MM.1S (cell line): Measurements from ENCODE around the gene OBP2B.
"Not testable (repeated sequence)": the region's sequence is repeated elsewhere in the genome, so short reads cannot be mapped to it uniquely, and the experiment has no call there.

ENCODE experiments used
- DNase-seq: peaks from one replicate; pipeline ENCODE4 v3.0.0-alpha.2; 2015
- H2AFZ ChIP-seq: fragments of 300-600 bp; sonication (generic); 2 replicates; pipeline ENCODE4 v1.6.0; 2016; ENCODE audit warnings: antibody characterized with exemption, low read length
- H3F3A ChIP-seq: fragments of 300-600 bp; sonication (generic); 2 replicates; pipeline ENCODE4 v1.6.1; 2016; ENCODE audit warnings: mild to moderate bottlenecking, antibody characterized with exemption, low read length, moderate library complexity, mixed read lengths; ENCODE audit not compliant: insufficient read depth
- H3K27ac ChIP-seq: fragments of 300-600 bp; sonication (generic); 2 replicates; pipeline ENCODE4 v1.5.1; 2016; ENCODE audit warnings: mild to moderate bottlenecking, low read length
- H3K27me3 ChIP-seq: fragments of 300-600 bp; sonication (generic); replicated peaks from 2 replicates; pipeline ENCODE4 v1.6.0; 2016; ENCODE audit warnings: low read length; ENCODE audit not compliant: insufficient read depth
- H3K36me3 ChIP-seq: fragments of 300-600 bp; sonication (generic); replicated peaks from 2 replicates; pipeline ENCODE4 v1.6.1; 2016; ENCODE audit warnings: mild to moderate bottlenecking, low read length, mixed read lengths; ENCODE audit not compliant: insufficient read depth
- H3K4me1 ChIP-seq: fragments of 300-600 bp; sonication (generic); 2 replicates; pipeline ENCODE4 v1.6.1; 2016; ENCODE audit warnings: low read length, mixed read lengths
- H3K4me2 ChIP-seq: fragments of 300-600 bp; sonication (generic); 2 replicates; pipeline ENCODE4 v1.6.0; 2016; ENCODE audit warnings: low read depth, low read length
- H3K4me3 ChIP-seq: fragments of 300-600 bp; sonication (generic); 2 replicates; pipeline ENCODE4 v1.5.1; 2016; ENCODE audit warnings: low read length, mixed read lengths
- H3K79me2 ChIP-seq: fragments of 300-600 bp; sonication (generic); 2 replicates; pipeline ENCODE4 v1.6.1; 2016; ENCODE audit warnings: mixed run types, low read length, mixed read lengths
- H3K9ac ChIP-seq: fragments of 300-600 bp; sonication (generic); 2 replicates; pipeline ENCODE4 v1.6.1; 2016; ENCODE audit warnings: low read length, mixed read lengths
- H3K9me2 ChIP-seq: fragments of 300-600 bp; sonication (generic); replicated peaks from 2 replicates; pipeline ENCODE4 v1.6.1; 2016; ENCODE audit warnings: mild to moderate bottlenecking, low read length, mixed read lengths; ENCODE audit not compliant: insufficient read depth
- H3K9me3 ChIP-seq: fragments of 300-600 bp; sonication (generic); replicated peaks from 2 replicates; pipeline ENCODE4 v1.6.1; 2016; ENCODE audit warnings: mild to moderate bottlenecking, low read length, mixed read lengths; ENCODE audit not compliant: insufficient read depth
- H4K20me1 ChIP-seq: fragments of 300-600 bp; sonication (generic); 2 replicates; pipeline ENCODE4 v1.6.1; 2016; ENCODE audit warnings: mild to moderate bottlenecking, low read length, moderate library complexity, mixed read lengths; ENCODE audit not compliant: insufficient read depth
- EZH2 ChIP-seq: fragments of 300-600 bp; sonication (generic); optimal IDR thresholded peaks from 2 replicates; pipeline ENCODE3; 2017; ENCODE audit warnings: low read depth, mild to moderate bottlenecking, antibody characterized with exemption, low read length, mixed read lengths
- EZH2phosphoT487 ChIP-seq: fragments of 300-600 bp; sonication (generic); IDR thresholded peaks from 2 replicates; pipeline ENCODE4 v1.6.1; 2018; ENCODE audit warnings: antibody characterized with exemption, low read length
- TF ChIP-seq, protein P1 (sequence below): fragments of 300-600 bp; sonication (generic); IDR thresholded peaks from 2 replicates; pipeline ENCODE4 v1.5.1; 2016; ENCODE audit warnings: antibody characterized with exemption, low read length, mixed read lengths

The OBP2B gene

DNA sequence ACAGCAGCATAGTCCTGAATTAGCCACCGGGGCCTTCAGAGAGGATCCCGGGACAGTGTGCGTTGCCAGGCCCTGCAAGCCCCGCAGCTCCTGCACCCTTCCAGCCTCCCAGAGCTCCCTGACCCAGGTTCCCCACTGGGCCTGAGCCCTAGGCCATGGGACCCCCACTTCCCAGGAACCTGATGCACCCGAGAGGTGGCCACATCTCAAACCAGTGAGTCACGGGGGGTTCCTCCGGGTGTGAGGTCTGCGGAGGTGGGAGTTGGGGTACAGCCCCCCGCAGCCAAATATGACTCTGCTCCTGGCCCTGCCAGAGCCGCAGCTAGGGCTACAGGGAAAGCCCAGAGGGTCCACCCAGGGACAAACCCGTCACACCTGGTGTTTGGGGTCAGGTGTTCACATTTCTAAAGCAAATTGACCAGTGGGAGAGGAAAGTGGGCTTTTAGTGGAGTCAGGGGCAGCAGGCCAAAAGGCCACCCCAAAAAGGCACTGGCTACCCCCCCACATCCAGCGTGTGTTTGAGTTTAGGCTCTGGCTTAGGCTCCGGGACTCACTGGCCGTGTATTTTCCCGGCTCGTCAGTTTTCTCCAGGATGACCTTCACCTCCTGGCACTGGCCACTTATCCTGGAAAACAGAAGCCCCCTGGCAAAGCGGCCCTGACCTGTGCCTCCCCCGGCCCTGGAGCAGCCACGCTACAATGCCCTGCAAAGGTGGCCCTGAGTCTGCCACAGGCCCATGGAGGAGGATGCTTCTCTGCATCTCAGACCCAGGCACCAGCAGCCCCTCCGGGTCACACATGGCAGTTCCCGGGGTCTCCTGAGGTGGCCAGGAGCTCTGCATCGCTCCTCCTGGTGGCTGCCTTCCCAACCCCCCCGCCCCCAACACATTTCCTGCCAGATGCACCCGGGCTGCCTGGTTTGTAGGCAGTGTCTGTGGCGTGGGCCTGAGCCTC lies 17.4 kb upstream of the OBP2B start:
- Histone ChIP-seq H3K79me2 (no peaks in the 10 kb centered on the region), H3K27me3 (peaks cover 77% of the 10 kb centered on the region), H3K27ac (no peak overlapping the region), H3K4me2 (no peak overlapping the region), H3K36me3 (no peaks in the 10 kb centered on the region), H2AFZ (no peak overlapping the region), H3K9me2 (no peaks in the 10 kb centered on the region), H3K4me3 (no peak overlapping the region), H3F3A (no peaks in the 10 kb centered on the region), H3K9ac (no peak overlapping the region), H3K4me1 (no peaks in the 10 kb centered on the region), H3K9me3 (no peaks in the 10 kb centered on the region), H4K20me1 (no peaks in the 10 kb centered on the region)
- DNase-seq: no peak
- TF ChIP-seq, protein P1, sequence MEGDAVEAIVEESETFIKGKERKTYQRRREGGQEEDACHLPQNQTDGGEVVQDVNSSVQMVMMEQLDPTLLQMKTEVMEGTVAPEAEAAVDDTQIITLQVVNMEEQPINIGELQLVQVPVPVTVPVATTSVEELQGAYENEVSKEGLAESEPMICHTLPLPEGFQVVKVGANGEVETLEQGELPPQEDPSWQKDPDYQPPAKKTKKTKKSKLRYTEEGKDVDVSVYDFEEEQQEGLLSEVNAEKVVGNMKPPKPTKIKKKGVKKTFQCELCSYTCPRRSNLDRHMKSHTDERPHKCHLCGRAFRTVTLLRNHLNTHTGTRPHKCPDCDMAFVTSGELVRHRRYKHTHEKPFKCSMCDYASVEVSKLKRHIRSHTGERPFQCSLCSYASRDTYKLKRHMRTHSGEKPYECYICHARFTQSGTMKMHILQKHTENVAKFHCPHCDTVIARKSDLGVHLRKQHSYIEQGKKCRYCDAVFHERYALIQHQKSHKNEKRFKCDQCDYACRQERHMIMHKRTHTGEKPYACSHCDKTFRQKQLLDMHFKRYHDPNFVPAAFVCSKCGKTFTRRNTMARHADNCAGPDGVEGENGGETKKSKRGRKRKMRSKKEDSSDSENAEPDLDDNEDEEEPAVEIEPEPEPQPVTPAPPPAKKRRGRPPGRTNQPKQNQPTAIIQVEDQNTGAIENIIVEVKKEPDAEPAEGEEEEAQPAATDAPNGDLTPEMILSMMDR: no peak

DNA sequence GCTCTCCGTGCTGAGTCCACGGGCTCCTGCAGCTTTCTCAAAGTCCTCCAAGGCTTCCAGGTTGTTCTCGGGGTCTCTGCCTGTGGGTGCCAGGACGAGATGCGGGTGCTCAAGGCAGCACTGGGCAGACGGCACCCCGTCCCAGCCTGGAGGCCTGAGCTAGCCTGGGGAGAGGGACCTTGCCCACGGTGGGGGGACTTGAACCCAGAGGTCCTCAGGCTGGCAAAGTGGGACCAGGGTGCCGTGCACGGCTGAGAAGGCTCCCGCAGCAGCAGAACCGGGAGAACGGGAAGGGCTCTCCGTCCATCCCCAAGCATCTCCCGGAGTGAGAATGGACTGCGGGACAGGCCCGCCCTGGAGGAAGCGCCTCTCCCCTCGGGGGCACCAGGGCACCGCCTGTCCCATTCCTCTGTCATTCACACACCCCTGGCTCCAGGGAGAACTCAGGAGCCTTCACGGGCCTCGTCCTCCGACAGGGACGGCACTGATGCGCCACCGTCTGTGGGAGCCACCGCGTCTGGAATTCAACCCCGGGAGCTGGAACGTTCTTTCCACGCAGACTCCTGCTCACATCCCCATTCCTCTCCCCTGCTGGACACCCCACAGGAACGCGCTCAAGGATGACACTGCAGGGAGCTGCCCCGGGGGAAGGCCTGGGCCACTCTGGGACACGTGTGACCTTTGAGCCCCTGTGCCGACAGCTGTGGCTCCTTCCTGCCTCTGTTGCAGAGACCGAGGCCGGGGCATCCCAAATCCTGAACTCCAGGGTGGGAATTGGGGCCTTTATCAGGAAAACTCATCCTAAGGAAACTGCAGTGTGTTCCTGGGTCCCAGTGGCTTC lies 16.3 kb upstream of the OBP2B start:
- Histone ChIP-seq H3K4me1 (no peaks in the 10 kb centered on the region), H3K4me3 (no peak overlapping the region), H3K9ac (no peak overlapping the region), H3F3A (no peaks in the 10 kb centered on the region), H4K20me1 (no peaks in the 10 kb centered on the region), H2AFZ (no peak overlapping the region), H3K27ac (no peak overlapping the region), H3K9me2 (no peaks in the 10 kb centered on the region), H3K27me3 (peaks cover 72% of the 10 kb centered on the region), H3K36me3 (no peaks in the 10 kb centered on the region), H3K9me3 (no peaks in the 10 kb centered on the region), H3K79me2 (no peaks in the 10 kb centered on the region), H3K4me2 (no peak overlapping the region)
- no peak for TF ChIP-seq EZH2phosphoT487
- no peak for TF ChIP-seq EZH2
- no peak for DNase-seq

DNA sequence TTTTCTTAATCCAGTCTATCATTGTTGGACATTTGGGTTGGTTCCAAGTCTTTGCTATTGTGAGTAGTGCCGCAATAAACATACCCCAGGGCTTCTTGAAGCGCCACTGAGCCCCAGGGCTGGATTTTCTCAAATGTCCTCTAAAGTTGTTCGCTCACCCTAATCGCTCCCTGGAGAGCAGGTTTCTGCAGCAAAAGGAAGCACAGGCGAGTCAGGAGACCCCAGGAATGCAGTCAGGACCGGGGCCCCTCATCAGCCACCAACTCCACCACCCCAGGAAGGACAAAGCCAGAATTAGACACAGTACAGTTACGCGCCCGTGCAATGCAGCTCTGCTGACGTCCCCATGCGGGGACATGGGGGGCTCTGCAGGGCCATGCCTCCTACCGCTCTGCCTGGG lies 15.7 kb upstream of the OBP2B start:
- no peaks in the 10 kb centered on the region for H3K4me1 ChIP-seq
- DNase-seq: no peak
- H3F3A ChIP-seq: no peaks in the 10 kb centered on the region
- H4K20me1 ChIP-seq: no peaks in the 10 kb centered on the region
- no peaks in the 10 kb centered on the region for H3K9me2 ChIP-seq
- no peak for TF ChIP-seq EZH2phosphoT487
- TF ChIP-seq, protein P1: no peak
- no peak for TF ChIP-seq EZH2
- H3K36me3 ChIP-seq: no peaks in the 10 kb centered on the region
- H3K79me2 ChIP-seq: no peaks in the 10 kb centered on the region
- H3K27ac ChIP-seq: no peak overlapping the region
- H3K27me3 ChIP-seq: peaks cover 69% of the 10 kb centered on the region
- H3K4me2 ChIP-seq: no peak overlapping the region
- H2AFZ ChIP-seq: no peak overlapping the region
- no peak overlapping the region for H3K9ac ChIP-seq
- no peaks in the 10 kb centered on the region for H3K9me3 ChIP-seq
- no peak overlapping the region for H3K4me3 ChIP-seq

DNA sequence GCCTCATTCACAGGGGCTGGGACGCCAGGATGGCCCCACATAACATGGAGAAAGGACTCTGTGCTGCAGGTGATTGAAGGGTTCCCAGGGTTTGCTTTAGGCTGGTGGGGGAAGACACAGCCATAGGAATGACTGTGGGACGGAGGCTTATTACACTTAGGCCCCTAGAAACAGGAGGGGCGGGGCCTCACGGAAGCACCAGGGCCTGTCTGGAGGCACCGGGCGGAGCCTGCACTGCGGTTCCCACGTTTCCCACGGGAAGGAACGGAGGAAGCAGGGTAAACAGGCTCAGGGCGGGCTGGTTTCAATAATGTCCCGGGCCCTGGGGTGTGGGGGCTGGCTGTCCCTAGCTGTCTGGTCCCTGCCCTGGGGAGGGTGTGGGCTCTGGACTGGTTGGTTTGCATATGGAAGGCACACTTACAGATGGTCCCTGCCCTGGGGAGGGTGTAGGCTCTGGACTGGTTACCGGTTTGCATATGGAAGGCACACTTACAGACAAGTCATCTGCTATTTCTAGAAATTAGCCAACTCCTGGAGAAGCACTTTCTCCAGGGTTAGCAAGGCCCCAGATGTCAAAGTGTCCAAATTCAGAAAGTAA lies 14.2 kb upstream of the OBP2B start:
- not testable (repeated sequence) for H3K79me2 ChIP-seq, H3K27ac ChIP-seq, H3K9me2 ChIP-seq, H3K9ac ChIP-seq, H3K4me3 ChIP-seq, H3K4me1 ChIP-seq, H4K20me1 ChIP-seq, H3K36me3 ChIP-seq, H3F3A ChIP-seq, DNase-seq, H2AFZ ChIP-seq, H3K4me2 ChIP-seq, H3K9me3 ChIP-seq
- peaks cover 74% of the 10 kb centered on the region for H3K27me3 ChIP-seq

DNA sequence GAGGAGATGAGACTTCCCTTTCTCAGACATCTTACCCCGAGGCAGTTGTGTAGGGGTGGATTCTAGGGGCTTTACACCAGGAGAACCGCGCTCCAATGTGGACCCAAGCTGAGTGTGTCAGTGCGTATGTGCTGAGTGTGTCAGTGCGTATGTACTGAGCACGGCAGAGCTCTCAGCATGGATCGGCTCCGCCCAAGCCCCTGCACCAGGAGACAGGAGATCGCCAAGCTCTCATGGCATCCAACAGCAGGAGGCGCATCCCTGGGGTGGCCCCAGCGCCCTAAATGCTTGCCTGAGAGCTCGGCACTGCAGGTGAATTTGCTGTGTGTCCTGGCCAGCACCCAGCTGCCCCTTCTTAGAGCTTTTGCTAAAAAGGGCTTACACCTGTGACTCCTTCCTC lies 12.9 kb upstream of the OBP2B start:
- H3F3A ChIP-seq, H3K9ac ChIP-seq, H3K27ac ChIP-seq, H3K79me2 ChIP-seq, H2AFZ ChIP-seq, H3K4me1 ChIP-seq, H3K9me3 ChIP-seq, H4K20me1 ChIP-seq, H3K4me2 ChIP-seq, H3K4me3 ChIP-seq, H3K9me2 ChIP-seq, H3K36me3 ChIP-seq, DNase-seq: not testable (repeated sequence)
- H3K27me3 ChIP-seq: peaks cover 74% of the 10 kb centered on the region
